T-cell (primary cell): Measurements from ENCODE around the gene VPS18. TPM values are rescaled to one million over a fixed set of nuclear protein-coding genes. Genes with fewer than 3 reads are reported as not detected.
A peak's percentile ranks its signal among the peaks of the same experiment; 100 is the strongest.

Source experiments
- ATAC-seq, 4 experiments: fragments of 200-7000 bp in 3 of 4; fragments of 150-1000 bp in 1 of 4; cut with Tn5 transposase; replicated peaks in 1 of 4; 1 replicate in 3 of 4; 2 replicates in 1 of 4; pipeline ENCODE4 v1.10.0; 2021; ENCODE audit warnings: moderate library complexity in 3 of 4, mild to moderate bottlenecking in 2 of 4, moderate number of reproducible peaks in 1 of 4
- CTCF ChIA-PET, 2 donors: fragments of 300-600 bp; sonication (Branson Sonifier 250); formaldehyde crosslinking; loops; one replicate each; lab custom pipeline; 2022; ENCODE audit warnings: antibody characterized with exemption in 2 of 2; lab: Charles Lee
- POLR2A ChIA-PET, 2 donors: fragments of 300-600 bp; sonication (Branson Sonifier 250); formaldehyde crosslinking; loops; one replicate each; lab custom pipeline; 2022; ENCODE audit warnings: antibody characterized with exemption in 2 of 2; lab: Charles Lee
- DNase-seq, 35 experiments: peaks; one replicate each; pipeline versions ENCODE4 v3.0.0 to v3.0.0-alpha.2; 2013 to 2023
- H3K27ac ChIP-seq: one replicate; pipeline ENCODE4 v1.5.1; 2013; ENCODE audit warnings: low read length
- H3K27me3 ChIP-seq, 2 experiments: replicated peaks in 1 of 2; 1 replicate in 1 of 2; 2 replicates in 1 of 2; pipeline versions ENCODE4 v1.6.1 to v1.7.0; 2013; ENCODE audit warnings: low read length in 1 of 2, mixed read lengths in 1 of 2; ENCODE audit not compliant: control insufficient read depth in 2 of 2, insufficient read depth in 2 of 2; ENCODE audit errors: extremely low read depth in 1 of 2
- H3K36me3 ChIP-seq, 2 donors: 1 replicate in 1 of 2; 2 replicates in 1 of 2; pipeline versions ENCODE4 v1.6.1 to v1.7.0; 2013; ENCODE audit warnings: low read length in 1 of 2; ENCODE audit not compliant: control insufficient read depth in 2 of 2, insufficient read depth in 1 of 2; ENCODE audit errors: extremely low read depth in 1 of 2
- H3K4me1 ChIP-seq, 2 experiments: 1 replicate in 1 of 2; 2 replicates in 1 of 2; pipeline versions ENCODE4 v1.6.1 to v1.7.0; 2013; ENCODE audit warnings: low read length in 2 of 2, mixed read lengths in 1 of 2; ENCODE audit not compliant: insufficient read depth in 2 of 2, control insufficient read depth in 1 of 2; ENCODE audit errors: extremely low read depth in 1 of 2
- H3K4me3 ChIP-seq, 2 donors: 1 replicate in 1 of 2; 2 replicates in 1 of 2; pipeline versions ENCODE4 v1.5.1 to v1.7.0; 2013; ENCODE audit warnings: mild to moderate bottlenecking in 2 of 2, low read length in 1 of 2, moderate library complexity in 1 of 2; ENCODE audit not compliant: control insufficient read depth in 1 of 2; ENCODE audit errors: extremely low read depth in 1 of 2
- H3K9me3 ChIP-seq: 2 replicates; pipeline ENCODE4 v1.7.0; 2013
- H3K27ac Mint-ChIP-seq, 2 donors: one replicate each; pipeline ENCODE4 v1.8.0; 2020 to 2021; ENCODE audit warnings: mild to moderate bottlenecking in 2 of 2, mixed read lengths in 2 of 2
- H3K27me3 Mint-ChIP-seq, 2 donors: one replicate each; pipeline ENCODE4 v1.8.0; 2021 to 2022; ENCODE audit warnings: mixed read lengths in 2 of 2
- H3K36me3 Mint-ChIP-seq: one replicate; pipeline ENCODE4 v1.8.0; 2021; ENCODE audit warnings: mixed read lengths
- H3K4me1 Mint-ChIP-seq, 3 donors: one replicate each; pipeline ENCODE4 v1.8.0; 2020 to 2022; ENCODE audit warnings: mixed read lengths in 3 of 3, mild to moderate bottlenecking in 1 of 3
- H3K4me3 Mint-ChIP-seq, 3 donors: one replicate each; pipeline ENCODE4 v1.8.0; 2020 to 2022; ENCODE audit warnings: mild to moderate bottlenecking in 3 of 3, mixed read lengths in 3 of 3, moderate library complexity in 3 of 3
- H3K9me3 Mint-ChIP-seq, 3 donors: one replicate each; pipeline ENCODE4 v1.8.0; 2020 to 2022; ENCODE audit warnings: mixed read lengths in 3 of 3
- WGBS: methylation state at CpG from one replicate; pipeline ENCODE4 v1.1.5; 2013; ENCODE audit warnings: missing lambda C conversion rate; ENCODE audit not compliant: insufficient coverage; 5-methylcytosine and 5-hydroxymethylcytosine counted together
- total RNA-seq, 35 experiments: library from RNA in 6 of 35; stranded (reverse) in 6 of 35; fragments of 120-200 nt in 1 of 35; gene quantifications; one replicate each; pipeline versions ENCODE4 v1.2.1 to v1.2.4 and lab custom pipeline; 2013 to 2026

VPS18 gene
- total RNA-seq, 5 donors from 2014 or later (not counting 1 experiment from before 2014, with no cell fraction given): 16.2 to 23.4 (median 21.3) TPM

GRCh38 chr15:40863660-40864270 lies 30.5 kb upstream of the VPS18 start:
- H3K27me3 ChIP-seq: peaks cover 0 to 35% of the 10 kb centered on the region in 2 experiments
- no peak overlapping the region for H3K27ac ChIP-seq
- no peak for ATAC-seq
- CTCF ChIA-PET: no interaction called here
- no peaks in the 10 kb centered on the region for H3K36me3 ChIP-seq
- peaks cover 4 to 10% (median 9%) of the 10 kb centered on the region in 3 donors for H3K4me1 Mint-ChIP-seq
- no peak overlapping the region for H3K4me3 ChIP-seq
- POLR2A ChIA-PET: no interaction called here
- H3K9me3 ChIP-seq: no peaks in the 10 kb centered on the region
- DNase-seq: no peak
- H3K4me3 Mint-ChIP-seq: no peak overlapping the region
- peaks cover 0 to 7% of the 10 kb centered on the region in 2 experiments for H3K4me1 ChIP-seq
- H3K27me3 Mint-ChIP-seq: peaks cover 0 to 9% of the 10 kb centered on the region in 2 donors
- WGBS: 48% methylated on average over 2 of the region's 4 CpGs
- H3K27ac Mint-ChIP-seq: no peak overlapping the region
- H3K9me3 Mint-ChIP-seq: no peaks in the 10 kb centered on the region
- H3K36me3 Mint-ChIP-seq: no peaks in the 10 kb centered on the region

- Mint-ChIP-seq H3K4me1 (no peaks in the 10 kb centered on the region), H3K9me3 (no peaks in the 10 kb centered on the region), H3K36me3 (no peaks in the 10 kb centered on the region), H3K4me3 (no peak overlapping the region), H3K27ac (no peak overlapping the region), H3K27me3 (peaks cover 0 to 9% of the 10 kb centered on the region in 2 donors)
- H3K4me3 ChIP-seq: no peak overlapping the region
- no peak for DNase-seq
- no CpG with 5 or more reads among the region's 4 CpGs for WGBS
- no peak for ATAC-seq
- CTCF ChIA-PET: interaction anchor here in 1 of 2 donors (0.6 to 0.8 kb wide), 2 partner anchors 9 to 84 kb away, joined by 3 to 4 read pairs; no protein-coding TSS in a partner anchor
- H3K27me3 ChIP-seq: peaks cover 0 to 26% of the 10 kb centered on the region in 2 experiments
- no peaks in the 10 kb centered on the region for H3K9me3 ChIP-seq
- no peaks in the 10 kb centered on the region for H3K36me3 ChIP-seq
- no peak overlapping the region for H3K27ac ChIP-seq
- POLR2A ChIA-PET: no interaction called here
- H3K4me1 ChIP-seq: no peaks in the 10 kb centered on the region
Observed at GRCh38 chr15:40867199-40867598, 27.1 kb upstream of the VPS18 start.

- no peak for ATAC-seq
- no peaks in the 10 kb centered on the region for H3K36me3 ChIP-seq
- POLR2A ChIA-PET: interaction anchor here in 1 of 2 donors (0.6 kb wide), 1 partner anchor 296 kb away, joined by 10 read pairs; no protein-coding TSS in a partner anchor
- Mint-ChIP-seq H3K4me1 (peaks cover 7 to 11% (median 8%) of the 10 kb centered on the region in 3 donors), H3K9me3 (no peaks in the 10 kb centered on the region), H3K36me3 (no peaks in the 10 kb centered on the region), H3K27ac (no peak overlapping the region), H3K27me3 (peaks cover 3 to 6% of the 10 kb centered on the region in 2 donors), H3K4me3 (no peak overlapping the region)
- DNase-seq: no peak
- H3K27me3 ChIP-seq: peaks cover 0 to 34% of the 10 kb centered on the region in 2 experiments
- no peaks in the 10 kb centered on the region for H3K9me3 ChIP-seq
- H3K4me1 ChIP-seq: peaks cover 0 to 15% of the 10 kb centered on the region in 2 experiments
- no peak overlapping the region for H3K4me3 ChIP-seq
- no peak overlapping the region for H3K27ac ChIP-seq
- CTCF ChIA-PET: interaction anchor here (0.6 to 2.7 kb wide), 5 partner anchors 11 to 25 kb away, joined by 3 to 9 read pairs (median 7); partner anchors contain the start of gene VPS18 (in 1 of the 2)
- 90% methylated on average over 3 of the region's 5 CpGs for WGBS
Observed at GRCh38 chr15:40869686-40870085, 24.6 kb upstream of the VPS18 start.

GRCh38 chr15:40870716-40871115 lies 23.5 kb upstream of the VPS18 start:
- Histone ChIP-seq H3K4me1 (peaks cover 0 to 15% of the 10 kb centered on the region in 2 experiments), H3K4me3 (no peak overlapping the region), H3K36me3 (no peaks in the 10 kb centered on the region), H3K27ac (no peak overlapping the region), H3K27me3 (peaks cover 0 to 35% of the 10 kb centered on the region in 2 experiments), H3K9me3 (no peaks in the 10 kb centered on the region)
- no peak overlapping the region for H3K27ac Mint-ChIP-seq
- WGBS: no CpG with 5 or more reads among the region's 1 CpG
- ChIA-PET POLR2A (interaction anchor here in 1 of 2 donors (0.6 kb wide), 1 partner anchor 170 kb away, joined by 4 read pairs; no protein-coding TSS in a partner anchor), CTCF (interaction anchor here (1.4 to 2.7 kb wide), 3 partner anchors 10 to 13 kb away, joined by 7 to 9 read pairs (median 8); no protein-coding TSS in a partner anchor)
- DNase-seq: no peak
- H3K4me1 Mint-ChIP-seq: peaks cover 7 to 11% (median 8%) of the 10 kb centered on the region in 3 donors
- H3K4me3 Mint-ChIP-seq: no peak overlapping the region
- H3K27me3 Mint-ChIP-seq: peaks cover 3 to 6% of the 10 kb centered on the region in 2 donors
- H3K9me3 Mint-ChIP-seq: no peaks in the 10 kb centered on the region
- H3K36me3 Mint-ChIP-seq: no peaks in the 10 kb centered on the region
- no peak for ATAC-seq

GRCh38 chr15:40871749-40872617 lies 22.3 kb upstream of the VPS18 start:
- ChIA-PET POLR2A (no interaction called here), CTCF (interaction anchor here (1.1 to 2.7 kb wide), 3 partner anchors 14 to 22 kb away, joined by 4 to 9 read pairs (median 8); partner anchors contain the start of gene VPS18 (in 1 of the 2))
- peaks cover 0 to 30% of the 10 kb centered on the region in 2 experiments for H3K27me3 ChIP-seq
- ATAC-seq: no peak
- Mint-ChIP-seq H3K36me3 (no peaks in the 10 kb centered on the region), H3K9me3 (no peaks in the 10 kb centered on the region), H3K4me3 (peak overlapping the region in 2 of 3 donors; percentile 21 to 84), H3K4me1 (peaks cover 7 to 11% (median 8%) of the 10 kb centered on the region in 3 donors), H3K27ac (no peak overlapping the region), H3K27me3 (peaks cover 3 to 6% of the 10 kb centered on the region in 2 donors)
- H3K4me1 ChIP-seq: peaks cover 0 to 15% of the 10 kb centered on the region in 2 experiments
- 77% methylated on average over 5 of the region's 13 CpGs for WGBS
- H3K27ac ChIP-seq: no peak overlapping the region
- no peaks in the 10 kb centered on the region for H3K9me3 ChIP-seq
- no peak for DNase-seq
- no peaks in the 10 kb centered on the region for H3K36me3 ChIP-seq
- H3K4me3 ChIP-seq: no peak overlapping the region
